Measurements from ENCODE around the gene SLC4A2. TPM values are rescaled to one million over a fixed set of nuclear protein-coding genes. Genes with fewer than 3 reads are reported as not detected.
A peak's percentile ranks its signal among the peaks of the same experiment; 100 is the strongest.

SLC4A2 gene
- total RNA-seq, 4 donors from 2014 or later, result 39.8 to 53.7 (median 45.0) TPM

- Histone ChIP-seq H3K27ac (no peak overlapping the region), H3K36me3 (peaks cover 28 to 91% (median 52%) of the 10 kb centered on the region in 3 donors), H3K9me3 (no peaks in the 10 kb centered on the region), H3K27me3 (no peaks in the 10 kb centered on the region), H3K4me3 (no peak overlapping the region), H3K4me1 (peaks cover 18 to 38% (median 20%) of the 10 kb centered on the region in 3 donors)
- peak; percentile 17 for DNase-seq
- intact Hi-C loops (cut with DNase I), result loop anchor here (5.0 kb wide), 1 partner anchor 48 kb away; no protein-coding TSS in a partner anchor
- WGBS, 2 donors, result 7% methylated on average over 3 of the region's 24 CpGs; no CpG with 5 or more reads in 1 of the 2 donors
- TF ChIP-seq, protein P1, sequence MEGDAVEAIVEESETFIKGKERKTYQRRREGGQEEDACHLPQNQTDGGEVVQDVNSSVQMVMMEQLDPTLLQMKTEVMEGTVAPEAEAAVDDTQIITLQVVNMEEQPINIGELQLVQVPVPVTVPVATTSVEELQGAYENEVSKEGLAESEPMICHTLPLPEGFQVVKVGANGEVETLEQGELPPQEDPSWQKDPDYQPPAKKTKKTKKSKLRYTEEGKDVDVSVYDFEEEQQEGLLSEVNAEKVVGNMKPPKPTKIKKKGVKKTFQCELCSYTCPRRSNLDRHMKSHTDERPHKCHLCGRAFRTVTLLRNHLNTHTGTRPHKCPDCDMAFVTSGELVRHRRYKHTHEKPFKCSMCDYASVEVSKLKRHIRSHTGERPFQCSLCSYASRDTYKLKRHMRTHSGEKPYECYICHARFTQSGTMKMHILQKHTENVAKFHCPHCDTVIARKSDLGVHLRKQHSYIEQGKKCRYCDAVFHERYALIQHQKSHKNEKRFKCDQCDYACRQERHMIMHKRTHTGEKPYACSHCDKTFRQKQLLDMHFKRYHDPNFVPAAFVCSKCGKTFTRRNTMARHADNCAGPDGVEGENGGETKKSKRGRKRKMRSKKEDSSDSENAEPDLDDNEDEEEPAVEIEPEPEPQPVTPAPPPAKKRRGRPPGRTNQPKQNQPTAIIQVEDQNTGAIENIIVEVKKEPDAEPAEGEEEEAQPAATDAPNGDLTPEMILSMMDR (IDR thresholded peaks at IDR 0.05), result peak; percentile 90 to 99 (median 96)
- no peak for TF ChIP-seq POLR2A (IDR thresholded peaks at IDR 0.05)
Measured at GRCh38 chr7:151123822-151124464, 64.6 kb downstream of the SLC4A2 start.

DNA sequence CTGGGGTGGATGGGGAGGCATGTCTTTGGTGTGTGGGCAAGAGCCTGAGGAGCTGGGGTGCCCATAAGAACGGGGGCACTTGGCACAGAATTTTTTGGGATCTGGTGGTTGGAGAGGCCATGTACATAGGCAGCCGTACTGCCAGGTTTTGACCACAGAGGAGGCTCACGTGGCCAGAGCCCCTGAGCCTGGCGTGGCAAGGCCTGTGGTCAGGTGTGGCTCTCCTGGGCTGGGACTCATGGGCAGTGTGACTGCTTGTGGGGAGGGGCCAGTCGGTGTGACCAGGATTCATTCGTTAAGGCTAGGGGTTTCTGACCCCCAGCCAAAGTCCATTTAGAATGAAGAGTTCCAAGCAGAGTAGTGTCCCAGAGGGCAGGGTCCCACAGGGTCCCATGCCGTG lies 65.1 kb downstream of the SLC4A2 start:
- no peak overlapping the region for H3K4me3 ChIP-seq
- intact Hi-C loops (cut with DNase I), result loop anchor here (5.0 kb wide), 1 partner anchor 48 kb away; no protein-coding TSS in a partner anchor
- no peaks in the 10 kb centered on the region for H3K9me3 ChIP-seq
- peaks cover 18 to 38% (median 20%) of the 10 kb centered on the region in 3 donors for H3K4me1 ChIP-seq
- WGBS, 2 donors, result 75 to 86% methylated on average over 2 to 4 of the region's 7 CpGs
- no peaks in the 10 kb centered on the region for H3K27me3 ChIP-seq
- H3K27ac ChIP-seq, result no peak overlapping the region
- DNase-seq, result no peak
- no peak for TF ChIP-seq POLR2A (IDR thresholded peaks at IDR 0.05)
- TF ChIP-seq, protein P1 (IDR thresholded peaks at IDR 0.05), result no peak
- H3K36me3 ChIP-seq, result peaks cover 28 to 91% (median 51%) of the 10 kb centered on the region in 3 donors

- intact Hi-C loops (cut with DNase I), result loop anchor here (5.0 kb wide), 1 partner anchor 47 kb away; no protein-coding TSS in a partner anchor
- Histone ChIP-seq H3K27ac (peak overlapping the region in 2 of 4 donors; percentile 53 to 65), H3K9me3 (no peaks in the 10 kb centered on the region), H3K4me3 (peak overlapping the region in 3 of 4 donors; percentile 36 to 52 (median 45)), H3K4me1 (peaks cover 18 to 38% (median 20%) of the 10 kb centered on the region in 3 donors), H3K27me3 (no peaks in the 10 kb centered on the region), H3K36me3 (peaks cover 28 to 91% (median 51%) of the 10 kb centered on the region in 3 donors)
- DNase-seq, result no peak
- 80 to 88% methylated on average over 1 to 13 of the region's 14 CpGs for WGBS, 2 donors
- TF ChIP-seq, protein P1 (IDR thresholded peaks at IDR 0.05), result no peak
- TF ChIP-seq POLR2A (IDR thresholded peaks at IDR 0.05), result no peak
Measured at GRCh38 chr7:151124899-151125399, 65.6 kb downstream of the SLC4A2 start.

DNA sequence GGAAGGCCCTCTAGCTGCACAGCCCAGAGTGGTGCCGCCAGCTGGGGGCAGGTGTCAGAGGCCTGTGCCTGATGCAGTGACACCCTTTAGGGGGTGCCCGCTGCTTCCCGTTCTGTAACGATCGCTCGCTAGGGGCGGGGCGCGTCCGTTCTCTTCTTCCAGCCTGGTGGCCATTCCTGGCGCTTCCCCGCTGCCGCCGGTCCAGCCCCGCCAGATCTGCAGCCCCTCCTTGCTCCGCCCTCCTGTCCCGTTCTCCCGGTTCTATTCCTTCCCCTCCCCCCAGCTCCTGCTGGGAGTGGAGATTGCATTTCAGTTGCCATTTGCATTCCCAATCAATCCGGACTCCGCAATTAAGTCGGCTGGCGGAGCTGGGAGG lies 66.1 kb downstream of the SLC4A2 start:
- peak overlapping the region; percentile 0 to 65 (median 48) for H3K27ac ChIP-seq
- H3K9me3 ChIP-seq, result no peaks in the 10 kb centered on the region
- peaks cover 29 to 91% (median 51%) of the 10 kb centered on the region in 3 donors for H3K36me3 ChIP-seq
- 41 to 47% methylated on average over 5 to 19 of the region's 22 CpGs for WGBS, 2 donors
- TF ChIP-seq, protein P1 (IDR thresholded peaks at IDR 0.05), result peak in 2 of 6 experiments; percentile 6 to 35
- TF ChIP-seq POLR2A (IDR thresholded peaks at IDR 0.05), result no peak
- no peak for DNase-seq
- H3K27me3 ChIP-seq, result no peaks in the 10 kb centered on the region
- intact Hi-C loops (cut with DNase I), result no loop called here
- peak overlapping the region; percentile 5 to 52 (median 40) for H3K4me3 ChIP-seq
- peaks cover 18 to 38% (median 20%) of the 10 kb centered on the region in 3 donors for H3K4me1 ChIP-seq
